Esophagus muscularis mucosa (tissue), 3 donors: ENCODE data around the gene GALNT7.

Experiments used
- POLR2A ChIP-seq: fragments of 450-650 bp; IDR thresholded peaks from one replicate; pipeline ENCODE4 v1.6.1; 2017; ENCODE audit warnings: antibody characterized with exemption, moderate library complexity, mild to moderate bottlenecking, low read depth
- POLR2AphosphoS5 ChIP-seq, 2 donors: sonication (generic); formaldehyde crosslinking; IDR thresholded peaks; one replicate each; pipeline ENCODE4 v1.6.1; 2017; ENCODE audit warnings: antibody characterized with exemption in 2 of 2
- TF ChIP-seq, protein P1 (sequence below), 3 experiments: fragments of 200-600 bp in 2 of 3; fragments of 450-650 bp in 1 of 3; sonication (generic) in 2 of 3; IDR thresholded peaks; one replicate each; pipeline ENCODE4 v1.5.1; 2017 to 2019; ENCODE audit warnings: antibody characterized with exemption in 3 of 3, mild to moderate bottlenecking in 2 of 3, moderate library complexity in 1 of 3

DNA sequence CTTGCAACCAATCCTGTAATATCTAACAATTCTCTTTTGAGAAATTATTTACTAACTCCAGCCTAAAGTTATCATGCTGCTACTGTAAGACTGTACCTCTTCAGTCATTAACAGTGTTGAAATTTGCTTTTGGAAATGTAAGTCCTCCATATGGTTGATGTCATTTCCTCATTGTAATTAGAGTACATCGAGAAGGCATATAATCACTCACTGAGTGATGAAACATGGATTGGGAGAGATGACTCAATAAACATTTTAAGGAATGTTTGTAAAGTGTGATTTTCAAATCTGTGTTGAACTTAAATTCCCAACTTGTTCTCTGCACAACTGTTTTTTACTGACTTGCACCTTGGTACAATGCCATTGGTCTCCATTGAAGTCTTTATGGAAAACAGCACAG lies 104.4 kb downstream of the GALNT7 start:
- TF ChIP-seq POLR2A (no peak), POLR2AphosphoS5 (IDR thresholded peaks at IDR 0.05) (no peak)
- TF ChIP-seq, protein P1, sequence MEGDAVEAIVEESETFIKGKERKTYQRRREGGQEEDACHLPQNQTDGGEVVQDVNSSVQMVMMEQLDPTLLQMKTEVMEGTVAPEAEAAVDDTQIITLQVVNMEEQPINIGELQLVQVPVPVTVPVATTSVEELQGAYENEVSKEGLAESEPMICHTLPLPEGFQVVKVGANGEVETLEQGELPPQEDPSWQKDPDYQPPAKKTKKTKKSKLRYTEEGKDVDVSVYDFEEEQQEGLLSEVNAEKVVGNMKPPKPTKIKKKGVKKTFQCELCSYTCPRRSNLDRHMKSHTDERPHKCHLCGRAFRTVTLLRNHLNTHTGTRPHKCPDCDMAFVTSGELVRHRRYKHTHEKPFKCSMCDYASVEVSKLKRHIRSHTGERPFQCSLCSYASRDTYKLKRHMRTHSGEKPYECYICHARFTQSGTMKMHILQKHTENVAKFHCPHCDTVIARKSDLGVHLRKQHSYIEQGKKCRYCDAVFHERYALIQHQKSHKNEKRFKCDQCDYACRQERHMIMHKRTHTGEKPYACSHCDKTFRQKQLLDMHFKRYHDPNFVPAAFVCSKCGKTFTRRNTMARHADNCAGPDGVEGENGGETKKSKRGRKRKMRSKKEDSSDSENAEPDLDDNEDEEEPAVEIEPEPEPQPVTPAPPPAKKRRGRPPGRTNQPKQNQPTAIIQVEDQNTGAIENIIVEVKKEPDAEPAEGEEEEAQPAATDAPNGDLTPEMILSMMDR (IDR thresholded peaks at IDR 0.05), result no peak
